ENCODE measurements around the gene FALEC.

Gene FALEC

DNA sequence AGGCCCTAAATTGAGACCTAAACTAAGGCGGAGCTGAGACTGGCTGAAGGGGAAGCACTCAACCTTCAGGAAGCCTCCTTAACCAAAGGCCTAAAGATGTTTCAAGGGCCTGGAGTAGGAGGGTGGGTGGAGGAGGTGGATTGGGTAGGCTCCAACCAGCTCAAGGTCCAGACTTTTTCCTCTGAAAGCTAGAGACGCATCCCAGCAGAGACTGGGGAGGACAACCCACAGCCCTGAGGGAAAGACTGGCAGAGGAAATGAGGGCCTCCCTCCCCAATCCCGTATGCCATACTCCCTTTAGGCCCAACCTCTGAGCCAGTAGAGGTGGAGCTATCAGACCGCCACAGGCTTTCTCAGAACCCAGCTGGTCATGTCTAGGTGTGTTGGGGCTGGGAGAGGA lies 6.6 kb upstream of the FALEC start:
- in situ Hi-C loops (cut with MboI; ENCODE audit: low sequenced_read_pairs, unreplicated experiment): no loop called here
- DNase-seq (ENCODE audit: low spot score): no peak
- TF ChIP-seq CTCF (IDR thresholded peaks at IDR 0.05; ENCODE audit: borderline replicate concordance, control extremely low read depth, extremely low read depth, insufficient read depth, missing control alignments): no peak

- TF ChIP-seq CTCF (IDR thresholded peaks at IDR 0.05; ENCODE audit: borderline replicate concordance, control extremely low read depth, extremely low read depth, insufficient read depth, missing control alignments): no peak
- DNase-seq (ENCODE audit: low spot score): no peak
- in situ Hi-C loops (cut with MboI; ENCODE audit: low sequenced_read_pairs, unreplicated experiment): no loop called here
Observed at GRCh38 chr1:150511551-150511950, 4.0 kb upstream of the FALEC start.

- in situ Hi-C loops (cut with MboI; ENCODE audit: low sequenced_read_pairs, unreplicated experiment): no loop called here
- TF ChIP-seq CTCF (IDR thresholded peaks at IDR 0.05; ENCODE audit: borderline replicate concordance, control extremely low read depth, extremely low read depth, insufficient read depth, missing control alignments): no peak
- DNase-seq (ENCODE audit: low spot score): no peak
Observed at GRCh38 chr1:150511985-150512660, 3.4 kb upstream of the FALEC start.

DNA sequence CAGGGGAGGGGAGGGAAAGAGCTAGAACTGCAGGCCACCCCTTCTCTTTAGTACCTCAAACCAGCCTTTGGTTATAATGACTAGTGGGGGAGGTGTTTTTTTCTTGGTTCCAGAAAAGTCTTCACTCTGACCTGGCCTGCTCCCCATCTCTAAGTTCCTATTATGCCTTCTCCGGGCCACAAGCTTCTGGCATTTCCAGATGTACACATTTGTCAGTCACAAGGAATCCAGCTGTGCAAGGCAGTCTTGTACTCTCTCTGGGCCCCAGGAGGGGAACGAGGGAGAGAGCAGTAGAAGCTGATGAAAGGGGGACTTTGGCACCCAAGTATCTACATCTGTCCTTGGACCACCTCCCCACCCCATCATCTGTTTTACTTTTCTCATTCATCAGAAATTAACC lies 2.7 kb upstream of the FALEC start:
- DNase-seq (ENCODE audit: low spot score): no peak
- no peak for TF ChIP-seq CTCF (IDR thresholded peaks at IDR 0.05; ENCODE audit: borderline replicate concordance, control extremely low read depth, extremely low read depth, insufficient read depth, missing control alignments)
- in situ Hi-C loops (cut with MboI; ENCODE audit: low sequenced_read_pairs, unreplicated experiment): no loop called here

DNA sequence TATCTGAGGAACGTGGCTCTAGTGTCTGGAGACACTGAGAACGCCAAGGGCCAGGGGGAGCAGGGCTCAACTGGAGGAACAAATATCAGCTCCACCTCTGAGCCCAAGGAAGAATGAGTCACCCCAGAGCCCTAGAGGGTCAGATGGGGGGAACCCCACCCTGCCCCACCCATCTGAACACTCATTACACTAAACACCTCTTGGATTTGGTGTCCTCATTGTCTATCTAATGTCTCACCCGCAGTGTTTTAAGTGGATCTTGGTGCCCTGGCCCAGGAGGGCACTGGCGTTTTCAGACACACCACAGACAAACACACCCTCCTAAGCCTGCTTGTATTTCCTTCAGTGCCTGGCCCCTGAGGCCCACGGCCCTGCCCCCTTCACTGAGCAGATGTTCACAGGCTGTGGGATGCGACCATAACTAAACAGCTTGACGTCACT lies 2.2 kb upstream of the FALEC start:
- in situ Hi-C loops (cut with MboI; ENCODE audit: low sequenced_read_pairs, unreplicated experiment): no loop called here
- no peak for TF ChIP-seq CTCF (IDR thresholded peaks at IDR 0.05; ENCODE audit: borderline replicate concordance, control extremely low read depth, extremely low read depth, insufficient read depth, missing control alignments)
- no peak for DNase-seq (ENCODE audit: low spot score)

DNA sequence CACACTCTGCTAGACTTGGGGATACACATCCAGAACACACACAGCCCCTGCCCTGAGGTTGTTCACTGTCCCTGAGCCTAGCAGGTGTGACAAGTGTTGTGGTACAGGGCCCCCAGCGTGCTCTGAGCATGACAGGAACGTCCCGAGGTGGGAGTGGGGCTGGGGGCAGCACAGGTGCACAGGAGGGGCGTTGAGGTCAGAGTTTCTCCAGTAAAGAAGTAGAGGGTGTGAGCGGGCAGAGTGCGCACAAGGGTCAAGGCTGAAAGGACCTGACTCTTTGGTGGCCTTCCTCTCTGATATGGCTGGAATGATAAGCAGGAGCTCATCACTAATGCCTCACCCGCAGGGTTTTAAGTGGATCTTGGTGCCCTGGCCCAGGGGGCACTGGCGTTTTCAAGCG lies 1.3 kb upstream of the FALEC start:
- no peak for DNase-seq (ENCODE audit: low spot score)
- no peak for TF ChIP-seq CTCF (IDR thresholded peaks at IDR 0.05; ENCODE audit: borderline replicate concordance, control extremely low read depth, extremely low read depth, insufficient read depth, missing control alignments)
- in situ Hi-C loops (cut with MboI; ENCODE audit: low sequenced_read_pairs, unreplicated experiment): no loop called here
